Astrocyte of the cerebellum (primary cell): Measurements from ENCODE around the gene KIF1A.
A peak's percentile ranks its signal among the peaks of the same experiment; 100 is the strongest.

ENCODE experiments used
- DNase-seq: peaks from one replicate; pipeline ENCODE4 v3.0.0-alpha.2; 2011; ENCODE audit warnings: low read depth
- H3K4me3 ChIP-seq: 2 replicates; pipeline ENCODE4 v1.5.1; 2011; ENCODE audit warnings: mild to moderate bottlenecking, low read depth, low read length, moderate library complexity
- CTCF ChIP-seq: IDR thresholded peaks from 2 replicates; pipeline ENCODE4 v1.5.1; 2012; ENCODE audit warnings: low read length, low read depth, moderate library complexity, mild to moderate bottlenecking; ENCODE audit errors: missing control alignments
- in situ Hi-C: cut with HindIII; loops from 2 replicates; pipeline ENCODE4 v1.10.0; 2017; ENCODE audit warnings: low sequenced_read_pairs

The KIF1A gene

GRCh38 chr2:240861547-240861946, 41.5 kb upstream of the KIF1A start:
- H3K4me3 ChIP-seq = no peak overlapping the region
- TF ChIP-seq CTCF = no peak
- no peak for DNase-seq
- in situ Hi-C loops = no loop called here

- in situ Hi-C loops = no loop called here
- DNase-seq = no peak
- no peak for TF ChIP-seq CTCF
- H3K4me3 ChIP-seq = no peak overlapping the region
Observed at GRCh38 chr2:240858871-240859270, 38.9 kb upstream of the KIF1A start.

- no peak overlapping the region for H3K4me3 ChIP-seq
- no peak for DNase-seq
- TF ChIP-seq CTCF = no peak
- in situ Hi-C loops = no loop called here
Observed at GRCh38 chr2:240858321-240858720, 38.3 kb upstream of the KIF1A start.

GRCh38 chr2:240857039-240858008, 37.3 kb upstream of the KIF1A start:
- TF ChIP-seq CTCF = no peak
- in situ Hi-C loops = no loop called here
- H3K4me3 ChIP-seq = no peak overlapping the region
- DNase-seq = no peak

- no peak overlapping the region for H3K4me3 ChIP-seq
- DNase-seq = no peak
- in situ Hi-C loops = no loop called here
- TF ChIP-seq CTCF = peak; percentile 16
Observed at GRCh38 chr2:240856151-240856980, 36.3 kb upstream of the KIF1A start.

- in situ Hi-C loops = no loop called here
- no peak for TF ChIP-seq CTCF
- no peak overlapping the region for H3K4me3 ChIP-seq
- DNase-seq = no peak
Observed at GRCh38 chr2:240855670-240856069, 35.7 kb upstream of the KIF1A start.
